Erythroblast (primary cell): ENCODE data around the gene CTNNA2.
"Not testable (repeated sequence)": the region's sequence is repeated elsewhere in the genome, so short reads cannot be mapped to it uniquely, and the experiment has no call there.

ENCODE experiments used
- DNase-seq, 2 experiments: peaks; one replicate each; lab custom pipeline; 2025; lab: John Stamatoyannopoulos, UW
- GATA1 ChIP-seq: IDR thresholded peaks from 2 replicates; pipeline ENCODE4 v1.6.1; 2011; ENCODE audit warnings: low read depth, mild to moderate bottlenecking, control low read depth, low read length, moderate library complexity
- POLR2A ChIP-seq: IDR thresholded peaks from 2 replicates; pipeline ENCODE4 v1.6.1; 2011; ENCODE audit warnings: mild to moderate bottlenecking, low read length

CTNNA2 gene

GRCh38 chr2:80002568-80003157, 489.8 kb downstream of the CTNNA2 start:
- no peak for TF ChIP-seq POLR2A
- TF ChIP-seq GATA1, result no peak
- DNase-seq, result no peak

- DNase-seq, result no peak
These were observed 495.1 kb downstream of the CTNNA2 start for GRCh38 chr2:80007777-80008503.

GRCh38 chr2:80008596-80008995, 495.7 kb downstream of the CTNNA2 start:
- TF ChIP-seq POLR2A (no peak), GATA1 (no peak)
- DNase-seq, result no peak

More at GRCh38 chr2:80007777-80008503, 495.1 kb downstream of the CTNNA2 start:
- no peak for TF ChIP-seq POLR2A
- TF ChIP-seq GATA1, result no peak

GRCh38 chr2:80009211-80009610, 496.4 kb downstream of the CTNNA2 start:
- TF ChIP-seq POLR2A, result no peak
- no peak for TF ChIP-seq GATA1

GRCh38 chr2:80012061-80012460, 499.2 kb downstream of the CTNNA2 start:
- no peak for TF ChIP-seq GATA1
- no peak for TF ChIP-seq POLR2A
- no peak for DNase-seq

More at GRCh38 chr2:80009211-80009610, 496.4 kb downstream of the CTNNA2 start:
- DNase-seq, result no peak

- DNase-seq, result no peak
- TF ChIP-seq POLR2A (no peak), GATA1 (no peak)
These were observed 501.8 kb downstream of the CTNNA2 start for GRCh38 chr2:80014637-80015036.

GRCh38 chr2:80016171-80016570, 503.3 kb downstream of the CTNNA2 start:
- TF ChIP-seq GATA1, result no peak
- TF ChIP-seq POLR2A, result no peak
- no peak for DNase-seq

- DNase-seq, result no peak
- TF ChIP-seq POLR2A, result no peak
- no peak for TF ChIP-seq GATA1
These were observed 507.0 kb downstream of the CTNNA2 start for GRCh38 chr2:80019571-80020460.

- TF ChIP-seq GATA1 (no peak), POLR2A (no peak)
- no peak for DNase-seq
These were observed 509.2 kb downstream of the CTNNA2 start for GRCh38 chr2:80022018-80022417.

- DNase-seq, result no peak
- TF ChIP-seq POLR2A, result no peak
- TF ChIP-seq GATA1, result no peak
These were observed 513.3 kb downstream of the CTNNA2 start for GRCh38 chr2:80026040-80026729.

- DNase-seq, result no peak
- TF ChIP-seq POLR2A, result no peak
- no peak for TF ChIP-seq GATA1
These were observed 515.2 kb downstream of the CTNNA2 start for GRCh38 chr2:80028051-80028450.

GRCh38 chr2:80028584-80028983, 515.7 kb downstream of the CTNNA2 start:
- TF ChIP-seq GATA1 (no peak), POLR2A (no peak)
- no peak for DNase-seq

- DNase-seq, result no peak
These were observed 517.3 kb downstream of the CTNNA2 start for GRCh38 chr2:80030135-80030534.

GRCh38 chr2:80032684-80033083, 519.8 kb downstream of the CTNNA2 start:
- not testable (repeated sequence) for DNase-seq

More at GRCh38 chr2:80030135-80030534, 517.3 kb downstream of the CTNNA2 start:
- TF ChIP-seq POLR2A (no peak), GATA1 (no peak)
